Activated CD4-positive, alpha-beta T cell treated with anti-CD3 and anti-CD28 coated beads, Interleukin-2, Interleukin-6, amounts not matched to agents 100 ng/mL and 50 ng/mL, durations not matched to agents 16 hours and 8 hours (primary cell): ENCODE results near the gene INTS1.

Source experiments
- DNase-seq: peaks from one replicate; pipeline ENCODE4 v3.0.0-alpha.2; 2020

The INTS1 gene

DNA sequence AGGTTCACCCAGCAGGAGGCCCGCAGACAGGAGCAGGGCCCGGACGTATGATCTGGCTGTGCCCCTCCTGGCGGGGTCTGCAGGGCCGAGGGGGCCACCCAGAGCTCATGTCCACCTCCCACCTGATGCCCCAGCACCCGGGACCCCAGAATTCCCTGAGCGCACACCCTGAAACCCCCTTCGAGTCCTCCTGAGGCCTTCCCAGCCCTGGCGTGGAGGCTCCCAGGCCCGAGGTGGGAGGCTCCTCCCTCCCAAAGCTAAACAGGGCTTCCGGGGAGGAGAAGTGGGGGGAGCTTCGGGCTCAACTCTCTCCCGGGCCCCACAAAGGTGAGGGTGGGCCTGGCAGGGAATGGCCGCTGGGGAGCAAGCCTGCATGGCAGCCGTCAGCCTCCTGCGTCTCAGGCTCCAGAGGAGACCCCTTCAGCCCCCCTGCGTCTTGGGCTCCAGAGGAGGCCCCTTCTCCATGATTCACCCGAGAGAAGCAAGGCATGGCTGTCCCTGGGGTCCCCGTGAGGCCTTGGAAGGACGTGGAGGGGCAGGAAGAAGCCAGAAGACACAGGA is 75.2 kb downstream of the INTS1 start:
- DNase-seq, result no peak

DNA sequence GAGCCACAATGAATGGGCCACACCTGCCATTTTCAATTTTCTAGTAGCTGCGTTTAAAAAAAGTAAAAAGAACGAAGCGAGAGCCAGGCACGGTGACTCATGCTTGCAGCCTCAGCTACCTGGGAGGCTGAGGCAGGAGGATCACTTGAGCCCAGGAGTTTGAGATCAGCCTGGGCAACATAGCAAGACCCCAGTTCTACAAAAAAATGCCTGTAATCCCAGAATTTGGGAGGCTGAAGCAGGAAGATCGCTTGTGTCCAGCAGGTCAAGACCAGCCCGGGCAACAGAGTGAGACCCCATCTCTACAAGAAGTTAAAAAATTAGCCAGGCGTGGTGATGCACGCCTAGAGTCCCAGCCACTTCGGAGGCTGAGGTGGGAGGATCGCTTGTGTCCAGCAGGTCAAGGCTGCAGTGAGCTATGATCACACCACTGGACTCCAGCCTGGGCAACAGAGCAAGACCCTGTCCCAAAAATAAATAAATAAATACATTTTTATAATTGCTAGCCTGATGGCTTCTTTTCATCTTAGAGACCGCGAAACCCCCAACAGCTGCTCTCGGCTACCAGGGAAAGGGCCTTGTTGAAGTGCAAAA is 77.0 kb downstream of the INTS1 start:
- DNase-seq, result no peak

DNA sequence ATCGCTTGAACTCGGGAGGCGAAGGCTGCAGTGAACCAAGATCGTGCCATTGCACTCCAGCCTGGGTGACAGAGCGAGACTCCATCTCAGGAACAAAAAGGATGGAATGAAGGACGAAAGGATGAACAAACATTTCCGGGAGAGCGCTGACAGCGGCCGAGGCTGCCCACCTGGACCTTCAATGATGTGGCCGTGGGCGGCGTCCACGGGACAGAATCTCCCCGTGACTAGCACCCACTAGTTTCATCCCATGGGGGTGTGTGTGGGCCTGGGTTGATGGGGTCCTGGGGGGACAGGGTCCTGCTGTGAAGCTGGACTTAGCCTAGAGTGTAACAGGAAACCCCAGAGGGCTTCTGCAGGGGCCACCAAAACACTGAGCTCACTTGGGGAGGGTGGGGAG is 77.7 kb downstream of the INTS1 start:
- DNase-seq, result no peak

DNA sequence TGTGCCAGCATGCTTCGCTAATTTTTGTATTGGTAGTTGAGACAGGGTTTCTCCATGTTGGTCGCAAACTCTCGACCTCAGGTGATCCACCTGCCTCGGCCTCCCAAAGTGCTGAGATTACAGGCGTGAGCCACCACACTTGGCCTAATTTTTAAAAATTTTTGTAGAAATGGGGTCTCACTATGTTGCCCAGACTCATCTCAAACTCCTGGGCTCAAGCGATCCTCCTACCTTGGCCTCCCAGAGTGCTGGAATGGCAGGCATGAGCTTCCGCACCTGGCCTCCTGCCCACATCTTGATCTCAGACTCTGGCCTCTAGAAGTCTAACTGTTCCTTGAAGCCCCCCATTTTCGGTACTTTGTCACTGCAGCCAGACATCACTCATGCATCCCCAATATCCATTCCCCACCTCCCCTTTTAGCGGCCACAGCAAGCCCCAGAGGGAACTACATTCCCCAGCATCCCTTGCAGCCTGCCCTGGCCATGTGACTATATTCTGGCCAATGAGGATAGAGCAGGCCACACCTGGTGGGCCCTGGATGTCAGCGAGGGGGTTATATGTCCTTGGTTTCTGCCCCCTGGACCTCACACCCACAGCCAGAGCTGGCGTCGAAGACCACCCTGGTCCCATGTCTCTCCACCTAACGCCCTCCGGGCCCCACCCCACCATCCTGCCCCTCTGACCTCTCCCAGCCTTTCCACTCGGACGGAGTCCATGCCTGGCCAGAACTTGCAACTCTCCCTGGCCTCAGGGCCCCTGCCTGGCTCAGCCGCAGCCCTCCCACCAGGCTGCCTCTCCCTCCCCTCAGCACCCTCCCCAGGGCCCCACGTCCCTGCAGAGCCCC is 78.7 kb downstream of the INTS1 start:
- peak; percentile 23 for DNase-seq

DNA sequence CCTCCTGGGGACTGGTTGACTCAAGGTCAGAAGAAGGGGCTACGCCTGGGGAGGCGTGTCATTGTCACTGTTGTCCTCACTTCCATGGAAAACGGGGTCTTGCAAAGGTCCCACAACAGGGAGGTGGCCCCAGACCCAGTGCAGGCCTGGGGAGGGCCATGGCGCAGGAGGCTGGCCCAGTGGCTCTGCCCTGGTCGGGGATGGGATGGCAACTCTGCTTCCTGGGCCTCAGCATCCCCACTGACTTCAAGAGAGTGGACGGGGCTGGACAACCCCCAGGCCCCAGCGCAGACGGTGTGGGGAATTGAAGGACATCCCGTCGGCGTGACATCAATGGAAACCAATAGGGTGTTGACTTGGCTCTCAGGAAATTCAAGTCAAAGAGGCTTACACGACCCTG is 80.1 kb downstream of the INTS1 start:
- DNase-seq, result no peak

DNA sequence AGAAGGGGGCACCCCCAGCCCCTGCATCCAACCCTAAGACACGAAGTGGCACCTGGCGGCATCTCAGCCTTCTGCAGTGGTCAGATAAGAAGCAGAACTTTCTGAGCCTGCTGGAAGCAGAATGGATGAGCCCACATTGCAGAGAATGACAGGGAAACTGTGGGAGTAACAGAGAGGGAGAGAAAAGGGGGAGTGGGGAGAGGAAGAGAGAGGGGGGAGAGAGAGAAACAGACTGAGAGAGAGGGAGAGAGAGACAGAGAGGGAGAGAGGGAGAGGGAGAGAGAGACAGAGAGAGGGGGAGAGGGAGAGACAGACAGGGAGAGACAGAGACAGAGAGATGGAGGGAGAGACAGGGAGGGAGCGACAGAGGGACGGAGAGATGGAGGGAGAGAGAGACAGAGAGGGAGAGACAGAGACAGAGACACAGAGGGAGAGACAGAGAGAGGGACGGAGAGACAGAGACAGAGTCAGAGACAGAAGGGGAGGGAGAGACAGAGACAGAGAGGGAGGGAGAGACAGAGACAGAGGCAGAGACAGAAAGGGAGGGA is 80.9 kb downstream of the INTS1 start:
- DNase-seq, result no peak

DNA sequence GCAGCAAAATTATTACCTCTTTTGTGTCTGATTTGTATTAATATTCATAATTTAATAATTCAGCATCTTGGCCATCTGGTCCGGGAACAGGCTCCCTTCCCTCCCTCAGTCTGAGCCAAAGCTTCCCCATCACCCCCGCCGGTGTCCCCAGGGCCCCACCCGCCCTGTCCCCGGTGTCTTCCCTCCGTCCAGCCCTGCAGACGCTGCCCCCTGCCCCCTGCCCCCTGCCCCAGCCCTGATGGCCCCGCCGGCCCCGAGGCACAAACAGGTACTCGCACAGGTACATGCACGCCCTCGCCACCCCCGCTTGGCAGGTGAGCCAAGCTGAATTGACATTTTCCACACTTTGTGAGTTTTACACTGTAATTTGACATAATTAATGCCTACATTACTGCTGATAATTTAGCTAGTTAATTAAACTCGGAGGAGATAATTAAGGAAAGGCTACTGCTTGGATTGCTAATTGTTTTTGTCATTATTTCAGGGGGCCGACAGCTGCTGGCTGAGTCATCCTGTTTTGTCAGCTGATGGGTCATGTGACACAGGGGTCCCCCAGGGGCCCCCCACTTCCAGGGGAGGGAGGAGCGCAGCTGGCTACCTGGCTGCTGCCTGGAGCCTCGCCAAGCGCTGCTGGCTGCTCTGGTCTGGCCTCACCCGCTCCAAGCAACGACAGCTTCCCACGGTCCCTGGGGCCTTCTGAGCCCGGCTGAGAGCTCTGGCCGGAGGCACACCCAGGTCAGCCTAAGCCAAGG is 81.5 kb downstream of the INTS1 start:
- DNase-seq, result no peak

DNA sequence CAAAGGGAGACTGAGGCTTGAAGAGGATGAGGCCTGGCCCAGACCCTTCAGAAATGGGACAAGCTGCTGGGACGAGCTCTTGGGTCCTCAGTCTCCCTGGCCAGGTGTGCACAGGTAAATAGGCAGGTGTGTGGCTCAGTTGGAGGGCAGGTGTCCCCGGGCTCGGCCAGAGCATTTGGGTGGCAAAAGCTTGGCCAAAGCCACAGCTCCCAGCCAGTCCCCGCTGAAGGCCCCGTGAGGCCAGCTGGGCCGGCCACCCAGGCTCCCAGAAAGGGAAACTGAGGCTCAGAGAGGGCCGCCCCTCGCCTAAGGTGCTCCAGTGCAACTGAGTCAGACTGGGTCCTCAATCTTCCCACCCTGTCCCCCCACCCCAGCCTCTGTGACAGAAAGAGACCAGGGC is 82.2 kb downstream of the INTS1 start:
- no peak for DNase-seq

DNA sequence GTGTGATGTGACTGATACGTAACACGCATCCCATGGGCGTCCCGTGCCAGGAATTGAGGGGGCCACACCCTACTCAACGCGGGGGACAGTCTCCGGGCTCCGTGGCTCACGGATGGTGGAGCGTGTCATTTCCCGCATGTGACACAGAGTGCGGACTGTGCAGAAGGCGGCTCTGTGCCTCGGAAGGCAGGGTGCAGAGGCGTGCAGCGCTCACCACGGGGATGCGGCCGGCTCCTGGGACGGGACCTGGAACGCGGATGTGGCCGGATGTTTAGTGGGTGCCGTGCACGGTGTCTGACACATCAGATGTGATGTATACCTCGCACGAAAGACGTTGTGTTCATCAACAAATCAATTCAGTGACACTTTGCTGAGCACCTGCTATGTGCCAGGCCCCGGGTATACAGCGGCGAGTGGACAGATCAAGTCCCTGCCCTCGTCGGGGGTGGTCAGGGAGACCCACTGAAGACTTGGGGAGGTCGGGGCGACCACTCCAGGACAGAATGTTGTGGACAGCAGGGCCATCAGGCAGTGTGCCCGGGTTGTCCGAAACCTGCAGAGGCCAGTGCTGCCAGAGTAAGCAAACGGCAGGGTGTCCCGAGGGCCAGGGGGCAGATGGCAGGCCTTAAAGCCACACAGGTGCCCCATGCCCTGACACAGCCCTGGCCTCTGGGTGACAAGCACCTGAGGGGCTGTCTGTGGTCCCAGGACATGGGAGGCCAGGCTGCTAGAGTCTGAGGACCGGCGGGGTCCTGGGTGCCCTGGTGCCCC is 83.0 kb downstream of the INTS1 start:
- no peak for DNase-seq
